Activated T-cell treated with anti-CD3 and anti-CD28 coated beads for 1 hour (primary cell): Measurements from ENCODE around the gene CTU1.
"Not testable (repeated sequence)": the region's sequence is repeated elsewhere in the genome, so short reads cannot be mapped to it uniquely, and the experiment has no call there.

ENCODE experiments used
- DNase-seq: peaks from one replicate; pipeline ENCODE4 v3.0.0-alpha.2; 2020; ENCODE audit warnings: low read depth

Gene CTU1

GRCh38 chr19:51108066-51108804 lies at the start of gene CTU1:
CTU1 (minus strand) TSS chr19:51108409; CDS start chr19:51104569, 3,840 bp downstream.
- DNase-seq, result peak; percentile 95

GRCh38 chr19:51157265-51157664 lies 49.1 kb upstream of the CTU1 start:
- no peak for DNase-seq

- DNase-seq, result no peak
These were observed 48.5 kb upstream of the CTU1 start for GRCh38 chr19:51156710-51157109.

GRCh38 chr19:51150627-51151026 lies 42.4 kb upstream of the CTU1 start:
- no peak for DNase-seq

GRCh38 chr19:51148580-51148979 lies 40.4 kb upstream of the CTU1 start:
- DNase-seq, result no peak

GRCh38 chr19:51147663-51148062 lies 39.5 kb upstream of the CTU1 start:
- DNase-seq, result no peak

- DNase-seq, result no peak
These were observed 38.5 kb upstream of the CTU1 start for GRCh38 chr19:51146751-51147150.

GRCh38 chr19:51145916-51146493 lies 37.8 kb upstream of the CTU1 start:
- no peak for DNase-seq

GRCh38 chr19:51144482-51145045 lies 36.4 kb upstream of the CTU1 start:
- DNase-seq, result no peak

- DNase-seq, result no peak
These were observed 35.3 kb upstream of the CTU1 start for GRCh38 chr19:51143486-51143885.

- DNase-seq, result not testable (repeated sequence)
These were observed 34.7 kb upstream of the CTU1 start for GRCh38 chr19:51142809-51143475.

GRCh38 chr19:51142119-51142518 lies 33.9 kb upstream of the CTU1 start, which contains the start of gene SIGLEC7:
SIGLEC7 (plus strand) TSS chr19:51142301; CDS start chr19:51142370, 69 bp downstream.
- no peak for DNase-seq

GRCh38 chr19:51141181-51141580 lies 33.0 kb upstream of the CTU1 start:
- DNase-seq, result no peak

- DNase-seq, result no peak
These were observed 32.2 kb upstream of the CTU1 start for GRCh38 chr19:51140441-51140840.

GRCh38 chr19:51139299-51140014 lies 31.2 kb upstream of the CTU1 start:
- DNase-seq, result no peak

- DNase-seq, result no peak
These were observed 30.4 kb upstream of the CTU1 start for GRCh38 chr19:51138549-51138979.

GRCh38 chr19:51137792-51138425 lies 29.7 kb upstream of the CTU1 start:
- DNase-seq, result no peak

GRCh38 chr19:51136851-51137551 lies 28.8 kb upstream of the CTU1 start:
- DNase-seq, result no peak

- DNase-seq, result no peak
These were observed 28.0 kb upstream of the CTU1 start for GRCh38 chr19:51135986-51136762.

GRCh38 chr19:51135004-51135403 lies 26.8 kb upstream of the CTU1 start:
- no peak for DNase-seq
